ENCODE measurements around the gene HECTD2.
"Not testable (repeated sequence)": the region's sequence is repeated elsewhere in the genome, so short reads cannot be mapped to it uniquely, and the experiment has no call there.

Gene HECTD2

DNA sequence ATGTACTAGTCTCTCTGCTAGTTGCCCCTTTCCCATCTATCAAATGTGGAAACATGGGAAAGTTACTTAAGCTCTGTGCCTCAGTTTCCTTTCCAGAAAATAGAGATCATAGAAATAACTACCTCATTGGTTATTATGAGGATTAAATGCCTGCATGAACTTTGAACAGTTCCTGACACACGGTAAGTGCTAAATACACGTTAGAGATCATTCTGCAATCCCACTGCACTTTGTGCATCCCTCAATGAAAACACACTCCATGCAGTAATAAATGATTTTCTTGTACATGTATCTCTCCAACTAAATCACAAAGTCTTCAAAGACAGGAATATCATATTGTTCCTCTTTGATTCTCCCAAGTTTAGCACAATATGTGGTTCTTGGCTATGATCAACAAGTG, 149.6 kb downstream of the HECTD2 start:
- no peak for DNase-seq (ENCODE audit: low read depth, low spot score)
- H3K27ac ChIP-seq: no peak overlapping the region

DNA sequence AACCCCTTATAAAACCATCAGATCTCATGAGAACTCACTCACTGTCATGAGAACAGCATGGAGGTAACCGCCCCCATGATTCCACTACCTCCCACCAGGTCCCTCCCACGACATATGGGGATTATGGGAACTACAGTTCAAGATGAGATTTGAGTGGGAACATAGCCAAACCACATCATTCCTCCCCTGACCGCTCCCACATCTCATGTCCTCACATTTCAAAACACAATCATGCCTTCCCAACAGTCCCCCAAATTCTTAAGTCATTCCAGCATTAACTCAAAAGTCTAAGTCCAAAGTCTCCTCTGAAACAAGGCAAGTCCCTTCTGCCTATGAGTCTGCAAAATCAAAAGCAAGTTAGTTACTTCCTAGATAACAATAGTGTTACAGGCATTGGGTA, 150.7 kb downstream of the HECTD2 start:
- H3K27ac ChIP-seq; DNase-seq (ENCODE audit: low read depth, low spot score): not testable (repeated sequence)

GRCh38 chr10:91562839-91563581, 152.9 kb downstream of the HECTD2 start:
- no peak overlapping the region for H3K27ac ChIP-seq
- DNase-seq (ENCODE audit: low read depth, low spot score): no peak

- H3K27ac ChIP-seq: no peak overlapping the region
- DNase-seq (ENCODE audit: low read depth, low spot score): no peak
These were observed 153.9 kb downstream of the HECTD2 start for GRCh38 chr10:91564026-91564425.

Measured in epithelial cell of prostate (primary cell).